Iris pigment epithelial cell (primary cell): Measurements from ENCODE around the gene FAM118A.
"Not testable (repeated sequence)": the region's sequence is repeated elsewhere in the genome, so short reads cannot be mapped to it uniquely, and the experiment has no call there.

Source experiments
- DNase-seq: peaks from one replicate; pipeline ENCODE4 v3.0.0-alpha.2; 2011; ENCODE audit warnings: low read depth

The FAM118A gene

GRCh38 chr22:45330548-45330947 is 20.8 kb downstream of the FAM118A start:
- no peak for DNase-seq

GRCh38 chr22:45331486-45331885 is 21.8 kb downstream of the FAM118A start:
- DNase-seq = no peak

DNA sequence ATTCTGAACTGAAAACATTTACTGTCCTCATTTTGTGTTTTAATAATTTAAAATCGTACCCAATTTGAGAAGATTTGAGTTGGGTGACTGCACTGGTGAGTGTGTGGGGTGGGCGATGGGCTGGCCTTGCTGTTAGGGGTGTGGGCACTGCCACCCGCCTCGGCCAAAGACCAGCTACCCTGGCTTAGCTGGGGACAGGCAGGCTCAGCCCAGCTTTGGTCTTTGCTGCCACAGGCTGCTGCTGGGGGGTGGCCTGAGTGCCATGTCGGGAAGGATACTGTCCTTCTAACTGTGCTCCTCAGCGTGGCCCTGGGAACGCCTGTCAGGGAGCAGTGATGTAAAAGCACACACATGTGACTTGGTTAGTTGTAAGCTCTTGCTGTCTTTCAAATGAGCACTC is 22.3 kb downstream of the FAM118A start:
- no peak for DNase-seq

DNA sequence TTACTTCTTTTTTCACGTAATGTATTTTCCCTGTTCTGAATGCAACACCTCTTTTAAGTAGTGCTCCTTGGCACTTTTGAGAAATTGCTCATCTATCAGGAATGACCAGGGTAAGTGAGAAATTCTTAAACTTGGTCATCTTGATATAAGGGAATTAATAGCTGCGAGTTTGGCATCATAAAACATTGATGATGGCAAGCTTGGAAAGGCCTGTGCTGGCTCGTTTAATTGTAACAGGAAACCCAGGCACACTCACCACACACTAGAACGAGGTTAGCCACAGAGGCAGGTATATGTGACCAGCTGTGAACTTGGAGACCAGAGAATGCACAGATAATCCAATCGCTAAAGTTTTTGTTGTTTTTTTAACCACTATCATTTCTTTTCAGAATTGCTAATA is 24.3 kb downstream of the FAM118A start:
- no peak for DNase-seq

- no peak for DNase-seq
Measured at GRCh38 chr22:45334528-45334927, 24.8 kb downstream of the FAM118A start.

DNA sequence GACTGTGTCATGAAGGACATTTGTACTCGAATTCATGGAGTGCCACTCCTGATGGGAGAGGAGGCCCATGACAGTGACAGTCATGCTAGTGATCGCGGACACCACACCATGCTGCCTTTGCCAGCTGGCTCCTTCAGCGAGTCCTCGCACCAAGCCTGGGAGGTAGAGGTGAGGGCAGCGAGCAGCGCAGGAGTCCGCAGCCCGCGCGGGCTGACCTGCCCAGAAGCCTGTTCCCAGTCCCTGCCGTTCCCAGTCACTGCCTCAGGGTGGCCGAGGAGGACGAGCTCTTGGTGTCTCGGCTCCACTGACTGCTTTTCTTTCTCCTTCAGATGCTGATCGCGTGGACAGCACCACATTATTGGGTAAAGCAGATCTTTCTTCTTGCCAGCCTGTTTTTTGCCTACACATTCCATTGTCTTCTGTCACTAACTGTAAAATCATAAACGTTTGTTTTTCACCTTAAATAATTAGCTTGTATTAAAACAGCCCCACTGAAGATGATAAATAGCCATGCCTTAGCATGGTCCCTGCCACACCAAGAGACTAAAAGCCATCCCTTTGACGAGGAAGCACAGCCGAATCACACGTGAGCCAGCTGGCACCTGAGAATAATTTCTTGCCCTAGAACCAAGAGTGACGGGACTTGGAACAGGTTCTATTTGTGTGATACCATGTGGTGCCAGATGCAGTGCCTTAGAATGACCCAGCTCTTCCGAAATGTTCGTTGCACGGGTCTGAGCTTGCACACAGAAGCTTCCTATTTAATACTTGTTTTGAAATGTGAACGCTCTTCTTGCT is 25.5 kb downstream of the FAM118A start:
- no peak for DNase-seq

GRCh38 chr22:45335854-45336522 is 26.3 kb downstream of the FAM118A start:
- DNase-seq = no peak

DNA sequence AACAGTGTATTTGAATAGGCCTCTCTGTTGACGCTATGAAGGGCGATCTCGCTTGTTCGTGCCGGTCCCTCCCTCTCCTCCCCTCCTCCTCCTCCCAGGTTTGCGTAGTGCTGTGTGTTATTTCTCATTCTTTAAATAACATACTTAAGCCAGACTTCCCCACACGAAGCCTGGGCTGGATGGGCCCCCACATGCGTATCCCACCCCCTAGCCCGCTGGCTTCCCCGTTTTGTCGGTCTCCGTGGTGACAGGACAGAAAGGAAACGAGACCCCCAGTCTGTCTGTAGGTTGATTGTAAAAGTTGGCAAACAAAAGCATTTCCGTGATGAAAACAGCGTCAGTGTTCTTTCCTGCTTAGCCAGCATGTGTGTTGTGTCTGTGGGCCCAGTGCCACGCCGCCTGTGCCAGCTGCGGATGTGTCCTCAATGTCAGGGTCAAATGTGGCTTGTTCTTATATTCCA is 27.3 kb downstream of the FAM118A start:
- DNase-seq = peak; percentile 39

- DNase-seq = no peak
Measured at GRCh38 chr22:45337536-45337935, 27.8 kb downstream of the FAM118A start.

DNA sequence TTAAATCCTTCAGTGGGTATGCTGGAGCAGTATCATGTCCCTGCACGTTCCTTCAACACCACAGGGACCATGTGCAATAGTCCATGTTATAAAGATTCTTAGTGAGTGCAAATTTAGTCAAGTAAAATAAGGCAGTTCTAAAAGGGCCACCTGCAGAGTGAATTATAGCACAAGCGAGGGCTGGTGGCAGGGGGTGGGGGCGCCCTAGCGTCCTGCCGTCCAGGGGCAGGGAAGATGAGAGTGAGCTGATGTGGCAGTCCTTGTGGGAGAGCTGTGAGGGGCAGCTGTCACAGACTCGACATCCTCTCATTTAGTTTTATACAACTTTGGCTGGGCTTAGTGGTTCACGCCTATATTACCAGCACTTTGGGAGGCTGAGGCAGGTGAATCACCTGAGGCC is 29.1 kb downstream of the FAM118A start:
- no peak for DNase-seq

DNA sequence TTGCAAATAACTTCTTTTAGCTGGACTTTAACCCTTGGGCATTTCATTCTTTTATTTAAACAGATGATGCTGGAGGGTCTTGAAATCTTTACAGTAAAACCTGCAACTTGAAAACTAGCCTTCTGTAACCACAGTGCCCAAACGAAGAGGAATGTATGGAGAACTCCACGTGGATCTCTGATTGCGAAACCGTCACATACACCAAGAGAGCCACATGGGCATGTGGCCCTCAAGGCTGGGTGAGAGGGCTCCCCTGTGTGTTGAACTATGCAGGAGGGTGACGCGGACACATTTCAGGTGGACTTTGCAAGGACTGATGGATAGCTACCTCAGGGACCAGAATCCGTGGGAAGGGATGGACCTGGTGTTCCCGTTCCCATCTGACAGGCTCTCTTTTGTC is 30.6 kb downstream of the FAM118A start:
- no peak for DNase-seq

DNA sequence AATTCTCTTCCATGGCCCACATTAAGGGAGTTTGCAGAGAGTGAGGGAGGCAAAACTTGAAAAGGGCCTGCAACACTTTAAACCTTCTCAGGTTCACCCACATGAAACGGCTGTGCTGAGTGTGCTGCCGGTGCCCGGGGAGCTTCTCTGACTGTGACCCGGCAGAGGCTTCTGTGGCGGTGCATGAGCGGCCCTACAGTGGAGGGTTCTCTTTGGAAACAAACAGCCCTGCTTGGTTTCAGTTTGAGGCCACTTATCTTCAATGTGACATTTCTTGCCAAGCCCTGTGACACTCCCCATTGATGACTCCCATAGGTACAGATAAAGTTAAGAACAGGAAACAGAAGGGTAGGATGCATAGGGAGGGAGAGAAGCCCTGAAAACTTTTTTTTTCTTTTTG is 31.8 kb downstream of the FAM118A start:
- no peak for DNase-seq

- no peak for DNase-seq
Measured at GRCh38 chr22:45343143-45343542, 33.4 kb downstream of the FAM118A start.

- DNase-seq = peak; percentile 28
Measured at GRCh38 chr22:45344334-45344733, 34.6 kb downstream of the FAM118A start.

- no peak for DNase-seq
Measured at GRCh38 chr22:45349916-45350315, 40.2 kb downstream of the FAM118A start.

DNA sequence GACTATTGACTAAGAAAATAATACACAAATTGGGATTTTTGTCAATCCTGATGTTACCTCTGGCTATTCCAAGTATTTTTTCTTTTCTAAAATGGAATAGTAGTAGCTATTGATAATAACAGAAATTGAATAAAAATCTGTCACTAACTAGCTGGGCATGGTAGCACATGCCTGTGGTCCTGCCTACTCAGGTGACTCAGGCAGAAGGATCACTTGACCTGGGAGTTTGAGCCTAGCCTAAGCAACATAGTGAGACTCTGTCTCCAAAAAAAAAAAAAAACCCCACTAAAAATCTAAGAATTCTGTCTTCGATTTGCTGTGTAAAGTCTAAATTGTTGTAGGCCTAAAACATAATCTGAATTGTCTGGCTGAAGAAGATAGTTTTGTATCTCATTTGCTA is 42.2 kb downstream of the FAM118A start:
- no peak for DNase-seq

- DNase-seq = peak; percentile 70
Measured at GRCh38 chr22:45352757-45353156, 43.0 kb downstream of the FAM118A start.

DNA sequence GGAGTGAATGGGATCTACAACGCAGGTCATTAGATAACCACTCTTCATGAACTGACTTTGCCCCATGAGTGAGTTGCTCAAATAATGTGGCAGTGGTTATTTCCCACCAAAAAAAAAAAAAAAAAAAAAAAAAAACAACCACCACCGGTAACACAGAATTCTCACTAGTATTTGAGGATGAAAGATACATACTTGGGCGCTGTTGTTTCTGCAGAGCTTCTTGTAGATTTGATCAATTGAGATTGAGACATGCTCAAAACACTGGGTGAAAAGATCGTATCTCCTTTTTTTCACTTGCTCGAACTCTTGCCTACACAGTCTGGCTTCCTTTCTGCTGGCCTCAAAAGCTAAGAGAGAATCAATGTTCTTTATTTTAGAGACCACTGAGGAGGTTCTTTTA is 44.1 kb downstream of the FAM118A start:
- DNase-seq = no peak

- no peak for DNase-seq
Measured at GRCh38 chr22:45357490-45357889, 47.8 kb downstream of the FAM118A start.

DNA sequence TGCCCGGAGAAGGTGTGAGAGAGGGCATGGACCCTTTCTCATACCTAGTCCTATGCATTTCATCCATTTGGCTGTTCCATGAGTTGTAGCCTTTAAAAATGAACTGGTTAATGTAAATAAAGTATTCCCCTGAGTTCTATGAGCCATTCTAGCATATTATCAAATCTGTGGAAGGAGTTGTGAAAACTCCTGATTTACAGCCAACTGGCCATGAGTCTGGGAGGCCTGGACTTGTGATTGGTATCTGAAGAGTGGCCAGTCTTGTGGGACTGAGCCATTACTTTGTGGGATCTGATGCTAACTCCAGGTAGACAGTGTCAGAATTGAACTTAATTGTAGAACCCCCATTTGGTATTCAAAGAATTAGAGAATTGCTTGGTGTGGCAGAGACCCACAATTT is 48.4 kb downstream of the FAM118A start:
- no peak for DNase-seq

DNA sequence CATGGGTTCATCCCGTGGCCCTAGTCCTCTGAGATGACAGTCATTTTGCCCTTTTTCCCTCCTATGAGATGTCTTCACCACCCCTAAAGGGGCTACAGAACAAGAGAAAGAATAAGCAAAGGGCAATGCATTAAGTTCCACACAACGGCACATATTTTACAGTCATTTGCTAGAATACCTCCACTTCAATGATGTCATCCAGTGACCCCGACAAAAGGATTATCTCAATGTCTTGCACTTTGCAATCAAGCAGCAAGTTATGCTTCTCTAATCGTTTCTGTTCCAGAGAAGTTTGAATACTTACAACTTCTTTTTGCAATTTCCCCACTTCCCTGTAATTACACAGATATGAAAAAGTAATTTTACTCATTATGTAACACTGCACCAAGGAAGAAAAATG is 49.9 kb downstream of the FAM118A start:
- DNase-seq = no peak

DNA sequence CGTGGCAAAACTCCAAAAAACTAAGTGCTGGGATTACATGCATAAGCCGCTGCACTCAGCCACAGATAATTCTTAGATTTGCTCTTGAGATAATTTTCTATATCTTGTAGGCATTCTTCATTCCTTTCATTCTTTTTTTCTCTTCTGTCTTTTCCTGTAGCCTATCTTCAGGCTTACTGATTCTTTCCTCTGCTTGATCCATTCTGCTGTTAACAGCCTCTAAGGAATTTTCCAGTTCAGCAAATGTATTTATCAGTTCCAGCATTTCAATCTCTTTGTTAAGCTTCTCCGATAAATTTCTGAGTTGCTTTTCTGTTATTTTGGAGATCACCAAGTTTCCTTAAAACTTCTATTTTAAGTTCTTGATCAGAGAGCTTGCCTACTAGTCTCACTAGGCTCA is 57.0 kb downstream of the FAM118A start:
- DNase-seq = no peak

DNA sequence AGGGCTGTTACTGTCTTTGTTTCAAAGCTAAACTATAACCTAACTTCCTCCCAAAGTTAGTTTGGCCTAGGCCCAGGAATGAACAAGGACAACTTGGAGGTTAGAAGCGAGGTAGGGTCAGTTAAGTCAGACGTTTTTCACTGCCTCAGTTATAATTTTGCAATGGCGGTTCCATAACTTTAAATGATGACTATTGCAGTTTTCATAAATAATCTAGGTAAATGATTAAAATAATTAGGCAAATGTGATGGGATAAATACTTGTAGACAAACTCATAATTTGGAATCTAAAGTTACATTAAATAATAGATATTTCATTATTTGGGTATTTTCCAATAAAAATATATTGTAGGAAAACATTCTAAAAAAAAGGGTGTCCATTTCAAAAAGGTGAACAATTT is 63.9 kb downstream of the FAM118A start:
- DNase-seq = not testable (repeated sequence)

DNA sequence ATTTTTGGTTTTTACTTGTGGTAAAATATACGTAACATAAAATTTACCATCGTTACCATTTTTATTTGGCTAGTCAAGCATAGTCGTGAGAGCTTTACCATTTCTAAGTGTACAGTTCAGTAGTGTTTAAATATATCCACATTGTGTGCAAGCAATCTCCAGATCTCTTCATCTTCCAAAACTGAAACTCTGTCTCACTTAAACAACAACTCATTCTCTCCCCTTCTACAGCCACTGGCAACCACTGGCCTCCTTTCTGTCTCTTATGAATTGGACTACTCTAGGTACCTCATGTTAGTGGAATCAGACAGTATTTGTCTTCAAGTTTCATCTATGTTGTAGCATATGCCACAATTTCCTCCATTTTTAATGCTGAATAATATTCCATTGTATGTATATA is 66.3 kb downstream of the FAM118A start:
- DNase-seq = no peak
